Skin epidermis (tissue), 12 donors: ENCODE results near the gene PLEKHA7.
"Not testable (repeated sequence)": the region's sequence is repeated elsewhere in the genome, so short reads cannot be mapped to it uniquely, and the experiment has no call there.

Source experiments
- H3K27ac ChIP-seq, 21 experiments: fragments of 200-600 bp; sonication (generic) in 11 of 21; one replicate each; pipeline ENCODE4 v1.5.0; 2020; ENCODE audit warnings: mild to moderate bottlenecking in 3 of 21, inconsistent platforms in 2 of 21, moderate library complexity in 2 of 21
- H3K4me3 ChIP-seq, 7 experiments: fragments of 200-600 bp; sonication (generic) in 2 of 7; one replicate each; pipeline ENCODE4 v1.5.0; 2020; ENCODE audit warnings: inconsistent platforms in 2 of 7, mild to moderate bottlenecking in 2 of 7, moderate library complexity in 1 of 7

The PLEKHA7 gene

GRCh38 chr11:16923987-16924386, 90.2 kb downstream of the PLEKHA7 start:
- Histone ChIP-seq H3K4me3 (peak overlapping the region in 3 of 7 experiments; percentile 42 to 46 (median 42)), H3K27ac (peak overlapping the region in 2 of 21 experiments; percentile 12 to 39)

- Histone ChIP-seq H3K4me3 (no peak overlapping the region), H3K27ac (no peak overlapping the region)
Observed at GRCh38 chr11:16921668-16922067, 92.5 kb downstream of the PLEKHA7 start.

GRCh38 chr11:16921019-16921418, 93.2 kb downstream of the PLEKHA7 start:
- H3K4me3 ChIP-seq, result no peak overlapping the region
- H3K27ac ChIP-seq, result no peak overlapping the region

GRCh38 chr11:16920559-16920958, 93.7 kb downstream of the PLEKHA7 start:
- no peak overlapping the region for H3K27ac ChIP-seq

GRCh38 chr11:16918543-16919182, 95.6 kb downstream of the PLEKHA7 start:
- not testable (repeated sequence) for H3K4me3 ChIP-seq, H3K27ac ChIP-seq

More at GRCh38 chr11:16920559-16920958, 93.7 kb downstream of the PLEKHA7 start:
- H3K4me3 ChIP-seq, result no peak overlapping the region

GRCh38 chr11:16917941-16918340, 96.3 kb downstream of the PLEKHA7 start:
- H3K27ac ChIP-seq, result no peak overlapping the region
- no peak overlapping the region for H3K4me3 ChIP-seq

- Histone ChIP-seq H3K4me3 (no peak overlapping the region), H3K27ac (peak overlapping the region in 1 of 21 experiments; percentile 30)
Observed at GRCh38 chr11:16912692-16913111, 101.5 kb downstream of the PLEKHA7 start.

- H3K27ac ChIP-seq, result peak overlapping the region in 1 of 21 experiments; percentile 5
Observed at GRCh38 chr11:16911658-16912057, 102.6 kb downstream of the PLEKHA7 start.

GRCh38 chr11:16911186-16911585, 103.0 kb downstream of the PLEKHA7 start:
- Histone ChIP-seq H3K27ac (no peak overlapping the region), H3K4me3 (no peak overlapping the region)

More at GRCh38 chr11:16911658-16912057, 102.6 kb downstream of the PLEKHA7 start:
- H3K4me3 ChIP-seq, result no peak overlapping the region

- Histone ChIP-seq H3K4me3 (no peak overlapping the region), H3K27ac (no peak overlapping the region)
Observed at GRCh38 chr11:16909359-16910035, 104.7 kb downstream of the PLEKHA7 start.

GRCh38 chr11:16905375-16905774, 108.8 kb downstream of the PLEKHA7 start:
- no peak overlapping the region for H3K4me3 ChIP-seq
- H3K27ac ChIP-seq, result no peak overlapping the region

GRCh38 chr11:16904761-16905160, 109.5 kb downstream of the PLEKHA7 start:
- not testable (repeated sequence) for H3K4me3 ChIP-seq, H3K27ac ChIP-seq

GRCh38 chr11:16902781-16903378, 111.3 kb downstream of the PLEKHA7 start:
- Histone ChIP-seq H3K4me3 (no peak overlapping the region), H3K27ac (peak overlapping the region in 4 of 21 experiments; percentile 6 to 55 (median 26))

GRCh38 chr11:16902182-16902581, 112.0 kb downstream of the PLEKHA7 start:
- no peak overlapping the region for H3K4me3 ChIP-seq
- H3K27ac ChIP-seq, result peak overlapping the region in 5 of 21 experiments; percentile 6 to 55 (median 21)

GRCh38 chr11:16900491-16900890, 113.7 kb downstream of the PLEKHA7 start:
- Histone ChIP-seq H3K4me3 (no peak overlapping the region), H3K27ac (no peak overlapping the region)

GRCh38 chr11:16899708-16900303, 114.4 kb downstream of the PLEKHA7 start:
- no peak overlapping the region for H3K4me3 ChIP-seq
- H3K27ac ChIP-seq, result no peak overlapping the region

GRCh38 chr11:16898274-16898985, 115.8 kb downstream of the PLEKHA7 start:
- H3K4me3 ChIP-seq, result no peak overlapping the region
- H3K27ac ChIP-seq, result peak overlapping the region in 4 of 21 experiments; percentile 10 to 35 (median 27)

- Histone ChIP-seq H3K4me3 (no peak overlapping the region), H3K27ac (peak overlapping the region in 4 of 21 experiments; percentile 14 to 54 (median 30))
Observed at GRCh38 chr11:16897470-16898061, 116.6 kb downstream of the PLEKHA7 start.

- H3K27ac ChIP-seq, result peak overlapping the region in 3 of 21 experiments; percentile 14 to 54 (median 24)
- no peak overlapping the region for H3K4me3 ChIP-seq
Observed at GRCh38 chr11:16896729-16897469, 117.3 kb downstream of the PLEKHA7 start.
